Osteocyte (in vitro differentiated cells): ENCODE results near the gene TXNDC8. TPM values are rescaled to one million over a fixed set of nuclear protein-coding genes. Genes with fewer than 3 reads are reported as not detected.
"Not testable (repeated sequence)": the region's sequence is repeated elsewhere in the genome, so short reads cannot be mapped to it uniquely, and the experiment has no call there.

Experiments used
- DNase-seq: peaks from one replicate; pipeline ENCODE4 v3.0.0; 2021; ENCODE audit warnings: mixed read lengths; ENCODE audit not compliant: unreplicated experiment; ENCODE audit errors: extremely low spot score
- H3K27ac Mint-ChIP-seq: one replicate; pipeline ENCODE4 v1.8.0; 2021; ENCODE audit warnings: mild to moderate bottlenecking, mixed read lengths; ENCODE audit not compliant: unreplicated experiment
- H3K27me3 Mint-ChIP-seq: one replicate; pipeline ENCODE4 v1.8.0; 2021; ENCODE audit warnings: mixed read lengths; ENCODE audit not compliant: unreplicated experiment
- H3K36me3 Mint-ChIP-seq: one replicate; pipeline ENCODE4 v1.8.0; 2021; ENCODE audit warnings: mixed read lengths; ENCODE audit not compliant: unreplicated experiment
- H3K4me1 Mint-ChIP-seq: one replicate; pipeline ENCODE4 v1.8.0; 2021; ENCODE audit warnings: mixed read lengths; ENCODE audit not compliant: unreplicated experiment
- H3K4me3 Mint-ChIP-seq: one replicate; pipeline ENCODE4 v1.8.0; 2021; ENCODE audit warnings: mild to moderate bottlenecking, moderate library complexity, mixed read lengths; ENCODE audit not compliant: unreplicated experiment
- H3K9me3 Mint-ChIP-seq: one replicate; pipeline ENCODE4 v1.8.0; 2021; ENCODE audit warnings: mixed read lengths; ENCODE audit not compliant: unreplicated experiment
- total RNA-seq: library from RNA; stranded (reverse); gene quantifications from 2 replicates; pipeline ENCODE4 v1.2.1, GENCODE V29; 2021
- TF ChIP-seq, protein P1 (sequence below): fragments of 200-600 bp; sonication (generic); IDR thresholded peaks from 2 replicates; pipeline ENCODE4 v1.5.0; 2021; ENCODE audit warnings: antibody characterized with exemption, mild to moderate bottlenecking, moderate library complexity

Gene TXNDC8
- total RNA-seq, 1 donor from 2014 or later: not detected

DNA sequence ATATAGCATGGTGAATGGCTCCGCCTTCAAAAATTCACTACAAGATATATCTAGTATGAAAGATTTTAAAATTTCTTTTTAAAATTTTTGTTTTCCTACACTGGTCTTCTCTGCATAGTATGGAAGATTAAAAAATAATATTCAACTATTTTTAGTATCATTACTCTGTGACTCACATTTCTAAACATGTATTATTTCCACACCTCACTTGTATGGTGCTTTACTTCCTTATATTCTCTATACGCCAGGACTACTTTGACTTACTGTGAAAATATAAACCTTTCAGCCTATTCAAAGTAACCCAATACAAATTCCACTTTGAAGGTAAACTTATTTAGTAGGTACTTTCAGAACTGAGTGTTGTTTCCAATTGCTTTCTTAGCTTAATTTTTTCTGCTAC is 26.8 kb upstream of the TXNDC8 start:
- Mint-ChIP-seq H3K27me3 (no peaks in the 10 kb centered on the region), H3K27ac (no peak overlapping the region), H3K4me1 (peaks cover 3% of the 10 kb centered on the region), H3K36me3 (no peaks in the 10 kb centered on the region), H3K4me3 (no peak overlapping the region), H3K9me3 (no peaks in the 10 kb centered on the region)
- DNase-seq: no peak
- TF ChIP-seq, protein P1, sequence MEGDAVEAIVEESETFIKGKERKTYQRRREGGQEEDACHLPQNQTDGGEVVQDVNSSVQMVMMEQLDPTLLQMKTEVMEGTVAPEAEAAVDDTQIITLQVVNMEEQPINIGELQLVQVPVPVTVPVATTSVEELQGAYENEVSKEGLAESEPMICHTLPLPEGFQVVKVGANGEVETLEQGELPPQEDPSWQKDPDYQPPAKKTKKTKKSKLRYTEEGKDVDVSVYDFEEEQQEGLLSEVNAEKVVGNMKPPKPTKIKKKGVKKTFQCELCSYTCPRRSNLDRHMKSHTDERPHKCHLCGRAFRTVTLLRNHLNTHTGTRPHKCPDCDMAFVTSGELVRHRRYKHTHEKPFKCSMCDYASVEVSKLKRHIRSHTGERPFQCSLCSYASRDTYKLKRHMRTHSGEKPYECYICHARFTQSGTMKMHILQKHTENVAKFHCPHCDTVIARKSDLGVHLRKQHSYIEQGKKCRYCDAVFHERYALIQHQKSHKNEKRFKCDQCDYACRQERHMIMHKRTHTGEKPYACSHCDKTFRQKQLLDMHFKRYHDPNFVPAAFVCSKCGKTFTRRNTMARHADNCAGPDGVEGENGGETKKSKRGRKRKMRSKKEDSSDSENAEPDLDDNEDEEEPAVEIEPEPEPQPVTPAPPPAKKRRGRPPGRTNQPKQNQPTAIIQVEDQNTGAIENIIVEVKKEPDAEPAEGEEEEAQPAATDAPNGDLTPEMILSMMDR: no peak

- H3K36me3 Mint-ChIP-seq, DNase-seq, H3K4me1 Mint-ChIP-seq, H3K9me3 Mint-ChIP-seq, H3K27me3 Mint-ChIP-seq, H3K4me3 Mint-ChIP-seq, H3K27ac Mint-ChIP-seq: not testable (repeated sequence)
Observed at GRCh38 chr9:110358992-110359391, 21.3 kb upstream of the TXNDC8 start.

- H3K4me1 Mint-ChIP-seq: no peaks in the 10 kb centered on the region
- DNase-seq: no peak
- no peak overlapping the region for H3K27ac Mint-ChIP-seq
- H3K4me3 Mint-ChIP-seq: no peak overlapping the region
- H3K27me3 Mint-ChIP-seq: no peaks in the 10 kb centered on the region
- H3K9me3 Mint-ChIP-seq: no peaks in the 10 kb centered on the region
- TF ChIP-seq, protein P1: no peak
- H3K36me3 Mint-ChIP-seq: no peaks in the 10 kb centered on the region
Observed at GRCh38 chr9:110357505-110357904, 19.8 kb upstream of the TXNDC8 start.

DNA sequence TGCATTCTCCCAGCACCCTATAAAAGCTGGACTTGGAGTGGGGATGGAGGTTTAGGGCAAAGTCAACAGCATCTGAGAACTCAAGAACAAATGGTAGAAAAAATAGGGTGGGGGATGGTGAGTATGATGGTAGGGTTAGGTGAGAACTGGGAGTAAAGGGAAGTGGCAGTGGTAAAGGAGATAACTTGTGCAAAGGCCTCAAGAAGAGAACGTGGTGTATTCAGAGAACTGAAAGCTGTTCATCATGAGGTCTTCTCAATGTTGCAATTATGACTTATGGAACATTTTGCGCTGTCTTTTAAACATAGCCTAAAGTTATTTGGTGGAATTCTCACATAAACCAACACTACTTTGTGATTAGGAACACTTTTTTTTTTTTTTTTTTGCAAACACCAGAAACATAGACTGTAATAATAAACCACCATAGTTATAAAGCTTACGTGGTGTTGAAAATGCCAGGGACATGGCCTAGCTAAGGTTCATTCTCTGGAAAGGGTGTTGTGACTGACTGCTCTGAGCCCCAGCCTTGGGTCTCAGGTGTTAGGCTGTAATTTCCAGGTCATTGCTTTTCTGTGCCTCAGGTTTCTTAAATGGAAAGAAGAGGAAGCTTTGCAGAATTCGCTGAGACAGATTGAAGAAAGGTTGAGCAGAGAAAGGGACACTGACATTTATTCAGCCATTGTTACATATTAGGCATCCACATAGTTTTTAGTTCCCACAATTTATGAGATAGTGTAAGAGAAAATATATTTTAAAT is 19.2 kb upstream of the TXNDC8 start:
- no peaks in the 10 kb centered on the region for H3K9me3 Mint-ChIP-seq
- no peak overlapping the region for H3K4me3 Mint-ChIP-seq
- no peaks in the 10 kb centered on the region for H3K4me1 Mint-ChIP-seq
- TF ChIP-seq, protein P1: no peak
- H3K27ac Mint-ChIP-seq: no peak overlapping the region
- no peaks in the 10 kb centered on the region for H3K27me3 Mint-ChIP-seq
- no peak for DNase-seq
- H3K36me3 Mint-ChIP-seq: no peaks in the 10 kb centered on the region

DNA sequence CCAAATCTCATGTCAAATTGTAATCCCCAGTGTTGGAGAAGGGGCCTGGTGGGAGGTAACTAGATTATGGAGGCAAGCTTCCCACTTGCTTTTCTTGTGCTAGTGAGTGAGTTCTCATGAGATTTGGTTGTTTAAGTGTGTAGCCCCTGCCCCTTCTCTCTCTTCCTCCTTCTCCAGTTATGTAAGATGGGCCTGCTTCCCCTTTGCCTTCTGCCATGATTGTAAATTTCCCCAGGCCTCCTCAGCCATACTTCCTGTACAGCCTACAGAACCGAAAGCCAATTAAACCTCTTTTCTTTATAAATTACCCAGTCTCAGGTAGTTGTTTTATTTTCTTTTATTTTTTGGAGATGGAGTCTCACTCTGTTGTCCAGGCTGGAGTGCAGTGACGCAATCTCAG is 18.2 kb upstream of the TXNDC8 start:
- peaks cover 7% of the 10 kb centered on the region for H3K4me1 Mint-ChIP-seq
- no peak overlapping the region for H3K4me3 Mint-ChIP-seq
- H3K36me3 Mint-ChIP-seq: no peaks in the 10 kb centered on the region
- no peaks in the 10 kb centered on the region for H3K27me3 Mint-ChIP-seq
- H3K27ac Mint-ChIP-seq: no peak overlapping the region
- no peaks in the 10 kb centered on the region for H3K9me3 Mint-ChIP-seq
- no peak for DNase-seq
- TF ChIP-seq, protein P1: no peak
